ENCODE data around the gene DAAM2. TPM values are rescaled to one million over a fixed set of nuclear protein-coding genes. Genes with fewer than 3 reads are reported as not detected.

Gene DAAM2
- total RNA-seq, 2 donors from 2014 or later, result 10.1 to 12.2 TPM

GRCh38 chr6:39800034-39801032 lies 8.2 kb downstream of the DAAM2 start:
- no peak overlapping the region for H3K4me3 ChIP-seq
- TF ChIP-seq CTCF (IDR thresholded peaks at IDR 0.05) (no peak), POLR2A (IDR thresholded peaks at IDR 0.05) (no peak)
- 88 to 96% methylated on average over 5 to 10 of the region's 10 CpGs for WGBS, 2 donors
- no peaks in the 10 kb centered on the region for H3K9me3 ChIP-seq
- ATAC-seq (no peak), DNase-seq (no peak)
- H3K36me3 ChIP-seq (replicated peaks in 1 of 2; ENCODE audit: insufficient read depth in 1 of 2, low read depth in 2 of 2), result no peaks in the 10 kb centered on the region
- H3K4me1 ChIP-seq, result peaks cover 16% of the 10 kb centered on the region
- no peak overlapping the region for H3K27ac ChIP-seq
- no peaks in the 10 kb centered on the region for H3K27me3 ChIP-seq
- intact Hi-C loops (cut with DNase I), result no loop called here

GRCh38 chr6:39801456-39802251 lies 9.5 kb downstream of the DAAM2 start:
- WGBS, 2 donors, result 35 to 39% methylated on average over 10 to 11 of the region's 11 CpGs
- no peaks in the 10 kb centered on the region for H3K9me3 ChIP-seq
- DNase-seq (peak in 1 of 4 donors; percentile 25), ATAC-seq (peak; percentile 21)
- peak overlapping the region in 3 of 4 donors; percentile 6 to 27 (median 7) for H3K27ac ChIP-seq
- no peak for TF ChIP-seq POLR2A (IDR thresholded peaks at IDR 0.05)
- TF ChIP-seq CTCF (IDR thresholded peaks at IDR 0.05), result no peak
- intact Hi-C loops (cut with DNase I), result no loop called here
- H3K4me1 ChIP-seq, result peaks cover 16% of the 10 kb centered on the region
- no peaks in the 10 kb centered on the region for H3K36me3 ChIP-seq (replicated peaks in 1 of 2; ENCODE audit: insufficient read depth in 1 of 2, low read depth in 2 of 2)
- H3K4me3 ChIP-seq, result no peak overlapping the region
- no peaks in the 10 kb centered on the region for H3K27me3 ChIP-seq

GRCh38 chr6:39803872-39804271 lies 11.7 kb downstream of the DAAM2 start:
- intact Hi-C loops (cut with DNase I), result no loop called here
- H3K27ac ChIP-seq, result no peak overlapping the region
- ATAC-seq (no peak), DNase-seq (no peak)
- no peaks in the 10 kb centered on the region for H3K36me3 ChIP-seq (replicated peaks in 1 of 2; ENCODE audit: insufficient read depth in 1 of 2, low read depth in 2 of 2)
- TF ChIP-seq CTCF (IDR thresholded peaks at IDR 0.05), result no peak
- no peak for TF ChIP-seq POLR2A (IDR thresholded peaks at IDR 0.05)
- no peak overlapping the region for H3K4me3 ChIP-seq
- WGBS, 2 donors, result 74 to 76% methylated on average over 3 of the region's 3 CpGs
- no peaks in the 10 kb centered on the region for H3K9me3 ChIP-seq
- H3K27me3 ChIP-seq, result no peaks in the 10 kb centered on the region
- H3K4me1 ChIP-seq, result peaks cover 16% of the 10 kb centered on the region

GRCh38 chr6:39804466-39805065 lies 12.4 kb downstream of the DAAM2 start:
- H3K9me3 ChIP-seq, result no peaks in the 10 kb centered on the region
- no peak overlapping the region for H3K27ac ChIP-seq
- H3K4me3 ChIP-seq, result no peak overlapping the region
- TF ChIP-seq POLR2A (IDR thresholded peaks at IDR 0.05), result no peak
- no peak for TF ChIP-seq CTCF (IDR thresholded peaks at IDR 0.05)
- H3K36me3 ChIP-seq (replicated peaks in 1 of 2; ENCODE audit: insufficient read depth in 1 of 2, low read depth in 2 of 2), result no peaks in the 10 kb centered on the region
- WGBS, 2 donors, result 86 to 89% methylated on average over 5 of the region's 5 CpGs
- H3K4me1 ChIP-seq, result peaks cover 16% of the 10 kb centered on the region
- no peak for ATAC-seq
- peak in 1 of 4 donors; percentile 41 for DNase-seq
- intact Hi-C loops (cut with DNase I), result no loop called here
- H3K27me3 ChIP-seq, result no peaks in the 10 kb centered on the region

Data from body of pancreas (tissue), 4 donors.